ENCODE data around the gene PGGHG.

The PGGHG gene

GRCh38 chr11:337711-338110 is 48.8 kb downstream of the PGGHG start:
- intact Hi-C loops (cut with DNase I) = no loop called here
- no peak for DNase-seq

DNA sequence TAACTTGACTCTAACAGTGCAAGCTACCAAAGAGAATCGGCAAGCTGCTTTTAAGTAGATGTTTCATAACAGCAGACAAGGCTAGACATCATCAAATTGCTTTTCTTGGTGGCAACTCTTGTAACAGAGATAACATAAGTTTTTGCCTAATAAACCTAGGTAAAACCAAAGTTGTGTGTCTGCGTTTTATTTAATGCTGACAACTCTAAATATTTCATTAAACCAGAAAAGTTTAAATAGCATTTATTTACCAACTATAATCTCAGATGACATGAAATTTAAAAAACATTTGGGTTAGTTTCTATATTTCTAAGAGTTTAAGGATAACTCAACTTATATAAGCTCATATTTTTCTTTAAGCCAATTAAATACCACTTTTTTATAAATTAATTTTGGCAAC is 51.0 kb downstream of the PGGHG start:
- intact Hi-C loops (cut with DNase I) = no loop called here
- DNase-seq = no peak

DNA sequence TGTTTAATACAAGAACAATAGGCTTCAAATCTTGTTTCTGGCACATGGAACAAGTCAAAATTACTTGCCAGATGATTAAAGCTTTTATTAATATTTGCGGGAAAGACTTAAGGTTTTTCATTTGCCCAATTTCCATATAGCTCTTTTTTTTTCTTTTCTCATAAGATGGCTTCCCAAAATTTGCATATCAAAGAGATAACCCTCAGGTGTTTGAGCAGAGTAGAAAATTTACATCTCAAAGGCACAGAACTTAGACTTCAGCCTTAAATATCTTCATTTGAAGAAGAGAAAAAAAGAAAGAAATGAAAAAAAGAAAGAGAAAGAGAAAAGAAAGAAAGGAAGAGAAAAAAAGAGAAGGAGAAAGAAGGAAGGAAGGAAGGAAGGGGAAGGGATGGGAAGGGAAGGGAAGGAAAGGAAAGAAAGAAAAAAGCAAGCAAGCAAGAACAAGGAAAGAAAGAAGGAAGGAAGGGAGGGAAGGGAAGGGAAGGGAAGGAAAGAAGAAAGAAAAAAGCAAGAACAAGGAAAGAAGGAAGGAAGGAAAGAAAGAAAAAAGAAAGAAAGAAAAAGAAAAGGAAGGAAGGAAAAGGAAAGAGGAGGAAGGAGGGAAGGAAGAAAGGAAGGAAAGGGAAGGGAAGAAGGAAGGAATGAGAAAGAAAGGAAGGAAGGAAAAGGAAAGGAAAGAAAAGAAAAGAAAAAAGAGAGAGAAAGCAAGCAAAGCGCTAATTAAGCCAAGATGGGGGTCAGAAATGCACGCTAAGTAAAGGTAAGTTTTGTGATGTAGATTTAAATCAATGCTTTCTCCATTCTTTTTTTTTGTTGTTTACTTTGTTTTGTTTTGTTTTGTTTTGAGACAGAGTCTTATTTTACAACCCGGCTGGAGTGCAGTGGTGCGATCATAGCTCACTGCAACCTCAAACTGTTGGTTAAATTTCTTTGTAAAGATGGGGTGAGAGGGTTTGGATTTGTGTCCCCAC is 51.9 kb downstream of the PGGHG start:
- intact Hi-C loops (cut with DNase I) = no loop called here
- DNase-seq = no peak

GRCh38 chr11:342328-342727 is 53.4 kb downstream of the PGGHG start:
- intact Hi-C loops (cut with DNase I) = no loop called here
- DNase-seq = no peak

- intact Hi-C loops (cut with DNase I) = no loop called here
- DNase-seq = peak in 1 of 10 donors; percentile 2
Measured at GRCh38 chr11:344836-345578, 56.1 kb downstream of the PGGHG start.
